ENCODE data around the gene CCDC91.
"Not testable (repeated sequence)": the region's sequence is repeated elsewhere in the genome, so short reads cannot be mapped to it uniquely, and the experiment has no call there.

The CCDC91 gene

DNA sequence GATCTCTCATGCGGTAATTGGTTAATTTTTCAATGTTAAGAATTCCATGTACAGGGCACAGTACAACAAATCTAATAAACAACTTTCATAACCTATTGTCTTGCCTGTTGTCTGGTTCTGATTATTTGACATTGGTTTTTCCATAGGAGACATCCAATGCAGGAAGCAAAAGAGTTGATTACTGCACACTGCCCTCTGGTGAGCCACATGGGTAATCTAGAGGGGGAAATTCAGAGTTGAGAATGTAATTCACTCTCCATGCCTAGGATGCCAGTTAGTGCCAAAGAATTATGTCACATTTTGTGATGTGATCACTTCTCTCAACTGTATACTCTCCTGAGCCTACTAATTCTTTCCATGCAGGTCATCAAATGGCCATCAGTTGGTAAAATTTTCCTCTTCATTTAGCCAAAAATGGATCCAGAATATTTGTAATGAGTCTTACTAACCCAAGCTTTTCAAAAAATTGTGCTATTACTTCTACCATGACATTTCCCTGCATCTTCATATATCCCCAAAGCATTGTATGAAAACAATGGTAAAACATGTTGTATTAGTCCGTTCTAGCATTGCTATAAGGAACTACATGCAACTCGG lies 17.7 kb upstream of the CCDC91 start:
- CTCF ChIA-PET, result no interaction called here
- H3K4me3 Mint-ChIP-seq, result no peak overlapping the region
- peak; percentile 24 for DNase-seq
- no peaks in the 10 kb centered on the region for H3K27me3 Mint-ChIP-seq
- no peaks in the 10 kb centered on the region for H3K4me1 Mint-ChIP-seq
- H3K36me3 Mint-ChIP-seq, result no peaks in the 10 kb centered on the region
- H3K27ac Mint-ChIP-seq, result no peak overlapping the region
- H3K9me3 Mint-ChIP-seq, result no peaks in the 10 kb centered on the region

DNA sequence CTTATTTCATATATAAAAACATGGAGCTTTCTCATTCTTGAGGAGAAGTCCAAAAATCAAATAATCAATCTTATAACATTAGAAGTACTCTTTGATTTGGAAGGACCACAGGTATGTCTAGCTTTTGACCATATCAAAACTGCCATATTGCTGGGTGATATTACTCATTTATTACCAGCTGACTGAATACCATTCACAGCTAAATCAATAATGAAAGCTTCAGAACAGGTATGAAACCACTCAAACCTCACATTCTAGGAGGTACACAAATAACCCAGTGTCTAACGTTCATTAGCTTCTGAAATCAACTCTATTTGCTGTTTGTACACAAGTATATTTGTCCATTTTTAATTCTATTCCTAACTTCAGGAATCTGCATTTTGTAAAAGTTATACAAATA lies 16.8 kb upstream of the CCDC91 start:
- no peaks in the 10 kb centered on the region for H3K36me3 Mint-ChIP-seq

DNA sequence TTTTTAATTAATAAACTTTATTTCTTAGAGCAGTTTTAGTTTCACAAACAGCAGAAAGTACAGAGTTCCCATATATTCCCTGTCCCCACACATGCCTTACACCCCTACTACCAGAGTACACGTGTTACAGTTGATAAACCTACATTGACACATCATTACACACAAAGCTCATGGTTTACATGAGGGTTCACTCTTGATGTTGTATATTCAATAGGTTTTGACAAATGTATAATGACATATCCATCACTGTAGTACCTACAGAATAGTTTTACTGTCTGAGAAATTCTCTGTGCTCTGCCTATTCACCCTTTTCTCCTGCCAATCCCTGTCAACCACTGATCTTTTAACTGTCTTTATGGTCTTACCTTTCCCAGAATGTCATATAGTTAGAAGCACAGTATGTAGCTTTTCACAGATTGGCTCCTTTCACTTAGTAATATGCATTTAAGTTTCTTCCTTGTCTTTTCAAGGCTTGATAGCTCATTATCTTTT lies 15.1 kb upstream of the CCDC91 start:
- DNase-seq, result no peak
- no peaks in the 10 kb centered on the region for H3K9me3 Mint-ChIP-seq
- no peak overlapping the region for H3K4me3 Mint-ChIP-seq
- H3K27me3 Mint-ChIP-seq, result no peaks in the 10 kb centered on the region
- CTCF ChIA-PET, result no interaction called here
- no peak overlapping the region for H3K27ac Mint-ChIP-seq
- no peaks in the 10 kb centered on the region for H3K36me3 Mint-ChIP-seq
- no peaks in the 10 kb centered on the region for H3K4me1 Mint-ChIP-seq

More for the DNA sequence above, 16.8 kb upstream of the CCDC91 start:
- Mint-ChIP-seq H3K4me3 (no peak overlapping the region), H3K4me1 (no peaks in the 10 kb centered on the region), H3K9me3 (no peaks in the 10 kb centered on the region), H3K27ac (no peak overlapping the region), H3K27me3 (no peaks in the 10 kb centered on the region)
- CTCF ChIA-PET, result no interaction called here
- no peak for DNase-seq

DNA sequence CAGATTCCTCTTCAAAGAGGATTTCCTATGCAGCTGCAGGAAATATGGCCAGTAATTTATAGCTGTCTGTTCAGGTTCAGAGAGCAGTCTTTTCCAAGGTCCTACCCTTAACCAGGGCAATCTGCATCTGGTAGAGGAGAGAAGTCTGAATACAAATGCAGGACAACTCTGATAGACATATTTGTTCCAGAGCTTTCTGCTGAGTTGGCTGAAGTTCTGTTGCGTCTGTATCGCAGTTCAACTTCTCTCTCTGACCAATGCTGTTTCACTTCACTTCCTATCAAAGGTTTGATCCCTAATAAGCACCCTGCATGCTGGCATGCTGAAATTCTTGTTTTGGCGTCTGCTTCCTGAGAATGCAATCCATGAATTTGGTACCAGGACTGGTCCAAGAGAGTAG lies 14.0 kb upstream of the CCDC91 start:
- CTCF ChIA-PET, result no interaction called here
- H3K27ac Mint-ChIP-seq, result no peak overlapping the region
- no peaks in the 10 kb centered on the region for H3K4me1 Mint-ChIP-seq
- no peaks in the 10 kb centered on the region for H3K27me3 Mint-ChIP-seq
- DNase-seq, result no peak
- no peak overlapping the region for H3K4me3 Mint-ChIP-seq
- H3K9me3 Mint-ChIP-seq, result no peaks in the 10 kb centered on the region
- H3K36me3 Mint-ChIP-seq, result no peaks in the 10 kb centered on the region

DNA sequence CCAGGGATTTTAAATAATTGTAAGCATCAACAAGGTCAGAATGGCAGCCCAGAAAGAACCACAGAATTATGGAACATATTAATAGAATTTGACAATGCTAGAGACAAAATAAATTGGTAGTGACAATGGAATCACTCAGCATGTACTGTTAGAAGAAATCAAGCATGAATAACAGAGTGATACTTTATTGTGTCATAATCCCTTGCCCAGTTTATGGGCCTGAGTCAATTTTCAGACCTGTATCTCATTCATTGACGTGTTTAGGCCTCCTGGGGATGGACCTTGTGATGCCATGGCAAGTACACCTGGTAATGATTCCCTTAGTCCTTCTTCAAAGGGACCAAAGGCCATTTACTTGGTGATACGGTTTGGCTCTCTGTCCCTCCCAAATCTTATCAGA lies 12.8 kb upstream of the CCDC91 start:
- Mint-ChIP-seq H3K9me3 (no peaks in the 10 kb centered on the region), H3K4me3 (no peak overlapping the region), H3K27ac (no peak overlapping the region), H3K4me1 (no peaks in the 10 kb centered on the region), H3K36me3 (no peaks in the 10 kb centered on the region), H3K27me3 (no peaks in the 10 kb centered on the region)
- DNase-seq, result no peak
- CTCF ChIA-PET, result no interaction called here

DNA sequence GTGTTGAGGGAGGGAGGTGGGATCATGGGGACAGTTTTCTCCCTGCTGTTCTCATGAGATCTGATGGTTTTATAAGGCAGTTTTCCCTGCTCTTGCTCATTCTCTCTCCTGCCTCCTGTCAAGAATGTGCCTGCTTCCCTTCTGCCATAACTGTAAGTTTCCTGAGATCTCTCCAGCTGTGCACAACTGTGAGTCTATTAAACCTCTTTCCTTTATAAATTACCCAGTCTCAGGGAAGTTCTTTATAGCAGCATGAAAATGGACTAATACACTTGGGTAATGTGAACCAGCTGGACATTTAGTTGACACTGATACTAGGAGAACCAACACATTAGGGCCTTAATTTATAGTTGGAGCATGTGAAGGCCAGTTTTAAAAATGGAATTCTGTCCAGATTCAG lies 12.4 kb upstream of the CCDC91 start:
- Mint-ChIP-seq H3K4me1 (no peaks in the 10 kb centered on the region), H3K27me3 (no peaks in the 10 kb centered on the region), H3K36me3 (no peaks in the 10 kb centered on the region), H3K4me3 (no peak overlapping the region), H3K27ac (no peak overlapping the region), H3K9me3 (no peaks in the 10 kb centered on the region)
- DNase-seq, result no peak
- CTCF ChIA-PET, result no interaction called here

DNA sequence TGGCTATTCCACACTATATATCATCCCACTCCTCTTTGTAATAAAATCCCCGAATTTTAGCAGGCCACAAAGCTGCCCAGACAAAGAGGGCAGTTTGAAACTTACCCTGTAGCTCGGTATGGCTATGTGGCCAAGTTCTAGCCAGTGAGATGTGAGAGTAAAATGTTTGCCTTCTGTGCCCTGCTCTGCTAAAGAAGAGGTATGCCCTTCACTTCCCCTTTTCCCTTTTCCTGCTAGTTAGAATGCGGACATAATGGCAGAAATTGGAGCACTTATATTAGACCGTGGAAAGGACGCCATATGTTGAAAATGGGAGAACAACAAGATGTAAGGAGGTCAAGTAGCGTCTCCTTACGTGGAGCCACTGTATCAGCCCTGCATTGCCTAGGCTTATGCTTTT lies 11.5 kb upstream of the CCDC91 start:
- Mint-ChIP-seq H3K4me3 (no peak overlapping the region), H3K4me1 (no peaks in the 10 kb centered on the region), H3K27me3 (no peaks in the 10 kb centered on the region), H3K36me3 (no peaks in the 10 kb centered on the region), H3K27ac (no peak overlapping the region), H3K9me3 (peaks cover 1% of the 10 kb centered on the region)
- no peak for DNase-seq
- CTCF ChIA-PET, result no interaction called here

DNA sequence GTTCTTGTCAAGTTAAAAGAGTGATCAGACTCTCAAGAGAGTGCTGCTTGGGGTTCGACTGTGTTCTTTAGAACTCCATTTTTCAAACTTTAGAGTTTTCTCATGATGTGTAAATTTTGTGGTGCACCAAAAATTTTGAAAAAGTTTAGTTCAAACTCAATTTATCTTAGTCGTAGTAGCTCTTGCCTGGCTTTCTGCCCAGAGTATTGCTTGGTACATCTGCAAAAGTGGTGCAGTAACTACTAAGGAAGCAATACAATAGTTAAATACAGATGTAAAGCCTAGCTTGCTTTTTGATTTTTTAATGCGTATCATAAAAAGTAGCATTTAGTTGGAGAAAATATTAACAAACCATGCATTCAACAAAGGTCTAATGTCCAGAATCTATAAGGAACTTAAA lies 9.5 kb upstream of the CCDC91 start:
- H3K27me3 Mint-ChIP-seq, result no peaks in the 10 kb centered on the region
- H3K4me3 Mint-ChIP-seq, result no peak overlapping the region
- no peaks in the 10 kb centered on the region for H3K4me1 Mint-ChIP-seq
- H3K27ac Mint-ChIP-seq, result no peak overlapping the region
- H3K36me3 Mint-ChIP-seq, result no peaks in the 10 kb centered on the region
- H3K9me3 Mint-ChIP-seq, result peaks cover 1% of the 10 kb centered on the region
- no peak for DNase-seq
- CTCF ChIA-PET, result no interaction called here

DNA sequence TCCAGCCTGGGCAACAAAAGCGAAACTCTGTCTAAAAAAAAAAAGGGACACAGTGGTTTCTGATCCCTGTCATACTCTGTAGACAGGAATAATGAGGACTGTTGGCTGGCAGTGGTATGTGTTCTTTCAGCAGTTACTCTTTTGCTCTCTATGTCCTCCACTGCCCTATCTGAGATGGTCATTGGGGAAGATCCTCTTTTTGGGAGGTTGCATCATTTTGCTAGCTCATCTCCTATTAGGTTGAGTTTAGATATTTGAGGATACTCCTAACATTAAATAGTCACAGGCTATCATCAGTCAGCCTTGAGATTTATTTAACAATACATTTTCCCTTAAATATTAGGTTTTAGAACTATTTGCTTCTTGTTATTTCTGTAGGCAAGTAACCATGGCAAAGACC lies 5.9 kb upstream of the CCDC91 start:
- CTCF ChIA-PET, result no interaction called here

DNA sequence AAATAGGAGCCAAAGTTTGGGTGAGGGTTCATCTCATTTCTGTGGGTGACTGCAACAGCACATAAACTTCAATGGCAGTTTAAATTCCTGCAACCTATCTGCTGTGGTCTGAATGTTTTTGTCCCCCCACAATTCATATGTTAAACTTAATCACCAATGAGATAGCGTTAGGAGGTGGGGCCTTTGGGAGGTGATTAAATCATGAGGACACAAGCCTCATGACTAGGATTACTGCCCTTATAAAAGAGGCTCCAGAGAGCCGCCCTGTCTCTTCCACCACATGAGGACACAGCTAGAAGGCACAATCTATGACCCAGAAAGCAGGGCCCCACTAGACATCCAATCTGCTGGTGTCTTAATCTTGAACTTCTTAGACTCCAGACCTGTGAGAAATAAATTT lies 3.8 kb upstream of the CCDC91 start:
- peaks cover 20% of the 10 kb centered on the region for H3K4me1 Mint-ChIP-seq
- H3K36me3 Mint-ChIP-seq, result peaks cover 16% of the 10 kb centered on the region
- no peak overlapping the region for H3K27ac Mint-ChIP-seq
- DNase-seq, result no peak
- CTCF ChIA-PET, result no interaction called here
- H3K4me3 Mint-ChIP-seq, result no peak overlapping the region
- peaks cover 8% of the 10 kb centered on the region for H3K9me3 Mint-ChIP-seq
- no peaks in the 10 kb centered on the region for H3K27me3 Mint-ChIP-seq

More for the DNA sequence above, 5.9 kb upstream of the CCDC91 start:
- Mint-ChIP-seq H3K4me1 (peaks cover 7% of the 10 kb centered on the region), H3K4me3 (no peak overlapping the region), H3K36me3 (peaks cover 4% of the 10 kb centered on the region), H3K27ac (no peak overlapping the region), H3K27me3 (no peaks in the 10 kb centered on the region), H3K9me3 (peaks cover 7% of the 10 kb centered on the region)
- no peak for DNase-seq

DNA sequence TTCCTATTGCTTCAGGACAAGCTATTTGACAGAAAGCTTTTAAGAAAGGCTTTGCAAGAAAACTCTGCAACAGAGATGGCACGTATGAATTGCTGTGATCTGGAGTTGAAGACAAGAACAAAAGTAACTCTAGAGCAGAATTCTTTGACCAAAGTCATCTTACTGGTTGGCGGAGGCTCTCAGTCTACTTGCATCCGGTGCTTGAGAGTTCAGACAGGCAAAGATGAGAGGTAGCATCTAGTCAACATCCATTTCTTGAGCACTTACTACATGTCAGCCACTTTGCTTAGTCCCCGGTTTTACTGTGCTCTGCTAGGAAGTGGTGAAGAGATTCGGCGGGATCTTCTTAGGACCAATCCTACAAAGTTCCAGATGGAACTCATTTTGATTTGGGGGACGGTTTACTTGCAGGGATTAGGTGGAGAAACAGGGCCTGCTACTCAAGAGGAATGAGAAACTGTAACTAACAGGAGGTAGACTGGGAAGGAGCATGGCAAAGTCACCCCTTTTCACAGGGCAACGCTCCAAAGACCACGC lies 404 bp upstream of the CCDC91 start:
- H3K4me3 Mint-ChIP-seq, result peak overlapping the region; percentile 95
- H3K4me1 Mint-ChIP-seq, result peaks cover 40% of the 10 kb centered on the region
- DNase-seq, result peak; percentile 27
- CTCF ChIA-PET, result no interaction called here
- peaks cover 15% of the 10 kb centered on the region for H3K9me3 Mint-ChIP-seq
- peaks cover 34% of the 10 kb centered on the region for H3K36me3 Mint-ChIP-seq
- no peaks in the 10 kb centered on the region for H3K27me3 Mint-ChIP-seq
- H3K27ac Mint-ChIP-seq, result peak overlapping the region; percentile 99

DNA sequence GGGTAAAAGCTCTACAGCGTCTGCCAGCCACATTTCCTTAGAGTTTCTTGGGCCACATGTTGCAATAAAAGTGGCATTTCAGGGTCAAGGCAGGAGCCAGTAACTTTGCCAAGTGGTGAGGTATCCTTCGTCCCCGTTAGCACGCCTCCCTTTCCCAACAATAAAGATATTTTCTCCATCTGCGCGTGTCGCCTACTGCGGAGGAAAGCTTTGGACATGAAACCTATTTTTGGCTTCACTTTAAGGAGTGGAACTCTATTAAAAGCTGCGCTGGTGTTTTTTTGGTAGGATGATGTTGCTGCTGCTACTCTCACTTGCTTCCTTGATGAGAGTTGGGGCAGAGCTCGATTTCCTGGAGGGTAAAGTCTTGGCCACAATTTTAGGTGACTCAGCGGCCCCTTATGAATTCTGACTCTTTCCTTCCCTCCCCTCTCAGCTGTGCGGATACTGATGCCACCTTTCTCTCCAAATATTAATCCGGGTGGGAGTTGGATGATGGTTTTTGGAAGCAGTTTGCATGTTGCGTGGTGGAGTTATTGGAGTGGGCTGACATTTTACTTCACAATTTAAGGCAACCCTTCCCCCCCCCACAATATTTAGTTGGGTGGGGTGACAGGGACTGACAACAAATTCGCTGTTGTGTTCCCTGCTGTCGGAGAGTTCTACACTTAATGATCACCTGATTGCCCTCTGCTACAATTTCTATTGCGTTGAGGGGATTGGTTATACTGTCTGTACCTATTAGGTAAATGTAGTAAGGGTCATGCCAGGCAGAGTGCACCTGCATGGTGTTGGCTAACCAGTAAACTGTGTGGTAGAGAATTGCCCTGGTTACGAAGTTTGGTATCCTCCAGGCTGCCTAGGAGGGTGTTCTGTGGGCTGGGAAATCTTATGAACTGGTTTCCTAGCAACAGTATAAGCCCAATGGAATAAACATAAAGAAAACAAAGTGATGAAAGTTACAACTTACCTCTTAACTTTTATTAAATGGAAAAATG lies 1.1 kb downstream of the CCDC91 start:
- H3K4me3 Mint-ChIP-seq, result peak overlapping the region; percentile 95
- H3K27me3 Mint-ChIP-seq, result no peaks in the 10 kb centered on the region
- H3K36me3 Mint-ChIP-seq, result peaks cover 38% of the 10 kb centered on the region
- DNase-seq, result peak; percentile 43
- peaks cover 40% of the 10 kb centered on the region for H3K4me1 Mint-ChIP-seq
- H3K27ac Mint-ChIP-seq, result peak overlapping the region; percentile 99
- CTCF ChIA-PET, result interaction anchor here (0.8 to 1.7 kb wide), 3 partner anchors 13 to 58 kb away, joined by 4 to 7 read pairs (median 4); no protein-coding TSS in a partner anchor
- H3K9me3 Mint-ChIP-seq, result peaks cover 17% of the 10 kb centered on the region

DNA sequence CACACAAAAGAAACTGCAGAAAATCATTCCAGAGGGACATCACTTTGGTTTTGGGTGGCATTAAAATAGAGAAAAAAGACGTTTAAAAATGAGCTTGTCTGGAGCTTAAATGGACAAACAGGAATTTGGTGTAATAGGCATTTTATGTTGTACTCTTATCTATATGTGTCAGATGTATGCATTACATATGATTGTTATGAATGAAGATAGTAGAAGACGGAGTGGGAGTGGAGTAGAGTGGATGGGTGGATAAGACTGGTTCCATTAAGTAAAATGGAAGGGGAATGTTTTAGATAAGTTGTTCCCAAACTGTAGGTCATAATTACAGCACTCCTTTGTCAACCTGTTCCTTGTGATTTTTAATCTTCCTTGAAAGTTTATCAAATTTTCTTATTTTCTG lies 1.9 kb downstream of the CCDC91 start:
- Mint-ChIP-seq H3K27me3 (no peaks in the 10 kb centered on the region), H3K4me3 (no peak overlapping the region), H3K4me1 (peaks cover 40% of the 10 kb centered on the region), H3K9me3 (peaks cover 17% of the 10 kb centered on the region), H3K27ac (no peak overlapping the region), H3K36me3 (peaks cover 38% of the 10 kb centered on the region)
- no peak for DNase-seq
- CTCF ChIA-PET, result interaction anchor here (1.7 kb wide), 1 partner anchor 57 kb away, joined by 7 read pairs; no protein-coding TSS in a partner anchor

DNA sequence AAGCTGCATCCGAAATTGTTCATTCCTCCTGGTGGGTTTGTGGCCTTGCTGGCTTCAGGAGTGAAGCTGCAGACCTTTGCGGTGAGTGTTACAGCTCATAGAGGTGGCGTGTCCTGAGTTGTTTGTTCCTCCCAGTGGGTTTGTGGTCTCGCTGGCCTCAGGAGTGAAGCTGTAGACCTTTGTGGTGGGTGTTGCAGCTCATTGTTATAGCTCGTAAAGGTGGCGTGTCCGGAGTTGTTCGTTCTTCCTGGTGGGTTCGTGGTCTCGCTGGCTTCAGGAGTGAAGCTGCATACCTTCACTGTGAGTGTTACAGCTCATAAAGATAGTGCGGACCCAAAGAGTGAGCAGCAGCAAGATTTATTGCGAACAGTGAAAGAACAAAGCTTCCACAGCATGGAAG lies 4.4 kb downstream of the CCDC91 start:
- H3K4me3 Mint-ChIP-seq, H3K27ac Mint-ChIP-seq, CTCF ChIA-PET, H3K27me3 Mint-ChIP-seq, DNase-seq: not testable (repeated sequence)
- Mint-ChIP-seq H3K4me1 (peaks cover 31% of the 10 kb centered on the region), H3K36me3 (peaks cover 33% of the 10 kb centered on the region), H3K9me3 (peaks cover 11% of the 10 kb centered on the region)
